ENCODE results near the gene SLC13A3.

DNA sequence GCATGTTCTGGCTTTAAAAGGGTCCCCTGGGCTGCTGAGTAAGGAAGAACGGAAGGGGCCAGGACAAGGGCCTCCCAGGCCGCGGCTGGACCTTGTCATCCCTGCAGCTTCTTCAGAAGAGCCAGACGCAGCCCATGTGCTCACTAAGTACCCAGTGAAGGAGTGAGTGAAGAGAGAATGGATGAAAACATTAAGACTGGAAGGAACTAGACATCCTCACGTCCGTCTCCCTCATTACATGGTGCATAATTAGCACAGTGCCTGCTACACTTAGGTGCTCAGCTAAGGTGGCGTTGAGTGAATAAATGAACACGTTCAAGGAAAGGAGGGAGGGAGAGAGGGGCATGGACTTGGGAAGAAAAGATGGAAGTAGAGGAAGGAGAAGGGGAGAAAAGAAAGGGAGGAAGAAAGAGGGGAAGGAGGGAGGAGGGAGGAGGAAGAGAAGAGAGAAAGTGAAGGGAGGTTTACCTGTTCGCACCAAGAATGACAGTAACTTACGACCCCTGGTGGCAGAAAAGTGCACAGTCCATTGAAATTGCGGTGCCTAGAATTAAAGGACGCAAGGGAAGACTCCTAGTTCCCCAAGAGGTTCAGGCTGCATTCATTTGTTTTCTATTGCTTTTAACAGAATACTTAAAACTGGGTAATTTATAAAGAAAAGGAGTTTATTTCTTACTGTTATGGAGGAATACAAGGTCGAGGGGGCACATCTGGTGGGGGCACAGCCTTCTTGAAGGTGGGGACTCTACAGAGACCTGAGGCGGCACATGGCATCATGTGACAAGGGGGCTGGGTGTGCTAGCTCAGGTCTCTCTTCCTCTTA lies 30.0 kb upstream of the SLC13A3 start:
- TF ChIP-seq, protein P1, sequence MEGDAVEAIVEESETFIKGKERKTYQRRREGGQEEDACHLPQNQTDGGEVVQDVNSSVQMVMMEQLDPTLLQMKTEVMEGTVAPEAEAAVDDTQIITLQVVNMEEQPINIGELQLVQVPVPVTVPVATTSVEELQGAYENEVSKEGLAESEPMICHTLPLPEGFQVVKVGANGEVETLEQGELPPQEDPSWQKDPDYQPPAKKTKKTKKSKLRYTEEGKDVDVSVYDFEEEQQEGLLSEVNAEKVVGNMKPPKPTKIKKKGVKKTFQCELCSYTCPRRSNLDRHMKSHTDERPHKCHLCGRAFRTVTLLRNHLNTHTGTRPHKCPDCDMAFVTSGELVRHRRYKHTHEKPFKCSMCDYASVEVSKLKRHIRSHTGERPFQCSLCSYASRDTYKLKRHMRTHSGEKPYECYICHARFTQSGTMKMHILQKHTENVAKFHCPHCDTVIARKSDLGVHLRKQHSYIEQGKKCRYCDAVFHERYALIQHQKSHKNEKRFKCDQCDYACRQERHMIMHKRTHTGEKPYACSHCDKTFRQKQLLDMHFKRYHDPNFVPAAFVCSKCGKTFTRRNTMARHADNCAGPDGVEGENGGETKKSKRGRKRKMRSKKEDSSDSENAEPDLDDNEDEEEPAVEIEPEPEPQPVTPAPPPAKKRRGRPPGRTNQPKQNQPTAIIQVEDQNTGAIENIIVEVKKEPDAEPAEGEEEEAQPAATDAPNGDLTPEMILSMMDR (conservative IDR thresholded peaks at IDR 0.05; ENCODE audit: low read depth, low read length), result peak; percentile 72
- TF ChIP-seq POLR2A (IDR thresholded peaks at IDR 0.05; ENCODE audit: low read depth, low read length), result no peak
- no peak for TF ChIP-seq RCOR1 (IDR thresholded peaks at IDR 0.05; ENCODE audit: insufficient replicate concordance, low read length)
- no peak for TF ChIP-seq CEBPB (IDR thresholded peaks at IDR 0.05; ENCODE audit: low read depth, low read length)
- TF ChIP-seq, protein P2, sequence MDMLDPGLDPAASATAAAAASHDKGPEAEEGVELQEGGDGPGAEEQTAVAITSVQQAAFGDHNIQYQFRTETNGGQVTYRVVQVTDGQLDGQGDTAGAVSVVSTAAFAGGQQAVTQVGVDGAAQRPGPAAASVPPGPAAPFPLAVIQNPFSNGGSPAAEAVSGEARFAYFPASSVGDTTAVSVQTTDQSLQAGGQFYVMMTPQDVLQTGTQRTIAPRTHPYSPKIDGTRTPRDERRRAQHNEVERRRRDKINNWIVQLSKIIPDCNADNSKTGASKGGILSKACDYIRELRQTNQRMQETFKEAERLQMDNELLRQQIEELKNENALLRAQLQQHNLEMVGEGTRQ (IDR thresholded peaks at IDR 0.05; ENCODE audit: low read depth, low read length), result no peak
- TF ChIP-seq MXI1 (IDR thresholded peaks at IDR 0.05; ENCODE audit: borderline replicate concordance, low read depth, low read length), result no peak
- TF ChIP-seq RAD21 (IDR thresholded peaks at IDR 0.05; ENCODE audit: low read length), result peak; percentile 66
- TF ChIP-seq RFX5 (IDR thresholded peaks at IDR 0.05; ENCODE audit: low read depth, low read length), result no peak
